ENCODE results near the gene PDCD1LG2.
A peak's percentile ranks its signal among the peaks of the same experiment; 100 is the strongest.
"Not testable (repeated sequence)": the region's sequence is repeated elsewhere in the genome, so short reads cannot be mapped to it uniquely, and the experiment has no call there.

Gene PDCD1LG2

GRCh38 chr9:5493679-5494511, 16.4 kb upstream of the PDCD1LG2 start:
- peak; percentile 54 for DNase-seq (ENCODE audit: low spot score)

- DNase-seq (ENCODE audit: low spot score), result not testable (repeated sequence)
These were observed 15.6 kb upstream of the PDCD1LG2 start for GRCh38 chr9:5494765-5495164.

- DNase-seq (ENCODE audit: low spot score), result no peak
These were observed 11.2 kb upstream of the PDCD1LG2 start for GRCh38 chr9:5499157-5499556.

GRCh38 chr9:5499889-5500398, 10.4 kb upstream of the PDCD1LG2 start:
- no peak for DNase-seq (ENCODE audit: low spot score)

- no peak for DNase-seq (ENCODE audit: low spot score)
These were observed 9.7 kb upstream of the PDCD1LG2 start for GRCh38 chr9:5500441-5501235.

- DNase-seq (ENCODE audit: low spot score), result no peak
These were observed 7.8 kb upstream of the PDCD1LG2 start for GRCh38 chr9:5502553-5502952.

- DNase-seq (ENCODE audit: low spot score), result peak; percentile 80
These were observed 758 bp upstream of the PDCD1LG2 start for GRCh38 chr9:5509573-5509972.

GRCh38 chr9:5510989-5511388, 658 bp downstream of the PDCD1LG2 start:
- DNase-seq (ENCODE audit: low spot score), result no peak

- no peak for DNase-seq (ENCODE audit: low spot score)
These were observed 1.1 kb downstream of the PDCD1LG2 start for GRCh38 chr9:5511476-5511875.

GRCh38 chr9:5511935-5512580, 1.7 kb downstream of the PDCD1LG2 start:
- DNase-seq (ENCODE audit: low spot score), result no peak

- DNase-seq (ENCODE audit: low spot score), result no peak
These were observed 2.5 kb downstream of the PDCD1LG2 start for GRCh38 chr9:5512658-5513452.

- no peak for DNase-seq (ENCODE audit: low spot score)
These were observed 3.8 kb downstream of the PDCD1LG2 start for GRCh38 chr9:5513966-5514616.

GRCh38 chr9:5514617-5515260, 4.4 kb downstream of the PDCD1LG2 start:
- DNase-seq (ENCODE audit: low spot score), result no peak

GRCh38 chr9:5515261-5515650, 4.9 kb downstream of the PDCD1LG2 start:
- DNase-seq (ENCODE audit: low spot score), result no peak

GRCh38 chr9:5516453-5517220, 6.3 kb downstream of the PDCD1LG2 start:
- no peak for DNase-seq (ENCODE audit: low spot score)

GRCh38 chr9:5518171-5518936, 8.0 kb downstream of the PDCD1LG2 start:
- DNase-seq (ENCODE audit: low spot score), result peak; percentile 64

GRCh38 chr9:5518937-5519319, 8.6 kb downstream of the PDCD1LG2 start:
- DNase-seq (ENCODE audit: low spot score), result no peak

- no peak for DNase-seq (ENCODE audit: low spot score)
These were observed 13.8 kb downstream of the PDCD1LG2 start for GRCh38 chr9:5524090-5524489.

GRCh38 chr9:5529683-5530221, 19.4 kb downstream of the PDCD1LG2 start:
- DNase-seq (ENCODE audit: low spot score), result no peak

Data from GM03348 (cell line).